GM21360 (cell line): Measurements from ENCODE around the gene NOCT.
"Not testable (repeated sequence)": the region's sequence is repeated elsewhere in the genome, so short reads cannot be mapped to it uniquely, and the experiment has no call there.

ENCODE experiments used
- ATAC-seq: cut with Tn5 transposase; IDR thresholded peaks from one replicate; pipeline ENCODE4 v1.9.1; 2021; ENCODE audit warnings: mild to moderate bottlenecking, moderate library complexity; ENCODE audit not compliant: unreplicated experiment

NOCT gene

GRCh38 chr4:139015269-139015947 is at the start of gene NOCT:
NOCT (plus strand) TSS chr4:139015781; CDS start chr4:139015982, 201 bp downstream.
- peak; percentile 92 for ATAC-seq

- peak; percentile 90 for ATAC-seq
Measured at GRCh38 chr4:138967313-138967712, 48.3 kb upstream of the NOCT start.

- no peak for ATAC-seq
Measured at GRCh38 chr4:138972956-138973801, 42.4 kb upstream of the NOCT start.

GRCh38 chr4:138975225-138975624 is 40.4 kb upstream of the NOCT start:
- ATAC-seq: no peak

DNA sequence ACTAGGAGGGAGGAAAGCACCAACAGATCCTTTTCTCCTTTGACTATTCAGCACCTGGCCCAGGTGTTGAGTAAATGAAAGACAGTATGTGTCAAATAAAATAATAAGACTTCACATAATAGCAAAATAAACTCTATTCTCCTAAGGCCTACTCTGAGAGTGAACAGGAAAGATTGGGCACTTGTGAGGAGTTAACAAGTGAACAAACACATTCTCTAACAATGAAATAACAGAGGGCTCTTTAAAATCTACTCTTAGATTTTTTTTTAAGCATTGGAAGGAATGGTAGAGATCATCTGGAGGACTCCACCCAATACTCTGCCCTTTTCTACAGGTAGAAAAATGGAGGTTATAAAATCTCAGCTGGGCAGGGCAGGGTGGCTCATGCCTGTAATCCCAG is 39.1 kb upstream of the NOCT start:
- no peak for ATAC-seq

DNA sequence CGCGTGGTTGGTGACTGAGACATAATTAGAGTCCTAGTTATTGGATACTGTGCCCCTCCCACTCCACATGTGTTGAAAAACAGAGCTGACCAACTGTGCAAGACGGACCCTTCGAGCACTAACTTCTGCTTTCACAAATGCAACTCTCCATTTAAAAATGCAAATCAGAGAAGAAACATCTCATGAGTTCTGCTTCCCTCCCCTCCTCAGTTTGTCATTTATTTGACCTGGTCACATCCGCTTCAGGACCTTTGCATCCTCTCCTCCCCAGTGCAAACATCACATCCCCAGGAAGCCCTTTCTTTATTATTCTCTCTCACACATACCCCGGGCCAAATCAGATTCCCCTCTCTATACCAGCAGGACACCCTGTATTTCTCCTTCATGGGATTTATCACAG is 38.1 kb upstream of the NOCT start:
- ATAC-seq: peak; percentile 97

DNA sequence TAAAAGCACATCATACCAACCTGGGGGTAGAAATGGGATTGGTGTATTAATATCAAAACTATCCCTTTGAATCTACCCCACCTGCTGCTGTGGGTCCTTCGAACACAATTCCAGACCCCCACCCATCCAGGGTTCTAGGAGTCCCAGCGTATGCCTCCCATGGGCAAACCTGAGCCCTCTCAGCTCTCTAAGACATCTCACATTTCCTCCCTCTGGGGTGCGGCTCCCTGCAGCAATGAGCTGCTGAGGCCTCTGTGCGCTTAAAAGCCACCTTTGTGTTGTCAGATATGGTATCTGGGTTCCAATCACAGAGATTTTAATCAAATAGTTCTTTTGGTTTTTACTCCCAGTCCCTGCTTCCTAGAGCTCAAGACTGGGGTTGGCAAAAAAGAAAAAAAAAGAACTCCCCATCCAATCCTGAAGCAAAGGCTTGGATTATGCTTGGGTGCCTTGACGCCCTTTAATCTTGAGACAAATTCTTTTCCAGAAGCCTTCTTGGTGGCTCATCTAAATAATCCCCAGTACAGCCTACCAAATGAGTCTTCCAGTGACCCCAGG is 37.5 kb upstream of the NOCT start:
- no peak for ATAC-seq

GRCh38 chr4:138978600-138978999 is 37.0 kb upstream of the NOCT start:
- ATAC-seq: no peak

DNA sequence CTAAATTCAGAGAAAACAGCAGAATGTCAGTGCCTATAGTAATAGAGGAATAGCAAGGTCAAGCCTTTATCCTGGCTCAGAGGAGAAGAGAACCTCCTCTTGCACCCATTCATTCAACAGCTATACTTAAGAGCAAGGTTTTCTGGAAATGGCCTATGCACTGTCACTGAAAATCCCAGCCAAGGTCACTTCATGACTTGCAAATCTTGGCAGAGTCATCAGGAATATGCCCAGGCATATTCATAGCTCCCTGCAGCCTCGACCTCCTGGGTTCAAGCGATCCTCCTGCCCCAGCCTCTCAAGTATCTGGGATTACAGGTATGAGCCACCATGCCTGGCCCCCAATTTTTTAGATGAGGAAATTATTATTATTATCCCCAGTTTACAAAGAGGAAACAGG is 35.8 kb upstream of the NOCT start:
- no peak for ATAC-seq

DNA sequence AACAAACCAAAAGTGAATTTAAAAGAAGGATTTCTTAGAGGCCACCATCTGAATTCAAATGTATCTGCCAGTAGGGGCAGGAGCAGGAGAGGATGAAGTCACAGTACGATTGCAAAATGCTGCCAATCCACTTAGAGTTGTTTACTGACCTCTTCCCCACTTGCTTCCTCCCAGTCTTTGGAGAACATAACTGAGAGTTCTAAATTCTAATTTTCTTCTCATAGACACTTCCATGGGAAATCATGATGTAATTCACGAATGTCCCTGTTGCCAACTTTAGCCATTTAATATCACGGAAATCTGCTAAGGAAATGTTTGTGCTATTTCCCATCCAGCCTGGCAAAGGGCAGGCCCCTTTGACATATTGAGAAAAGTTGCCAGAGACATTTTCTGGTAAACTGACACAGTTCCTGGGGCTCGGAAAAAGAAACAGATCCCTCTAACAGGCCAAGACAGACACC is 33.6 kb upstream of the NOCT start:
- ATAC-seq: no peak

DNA sequence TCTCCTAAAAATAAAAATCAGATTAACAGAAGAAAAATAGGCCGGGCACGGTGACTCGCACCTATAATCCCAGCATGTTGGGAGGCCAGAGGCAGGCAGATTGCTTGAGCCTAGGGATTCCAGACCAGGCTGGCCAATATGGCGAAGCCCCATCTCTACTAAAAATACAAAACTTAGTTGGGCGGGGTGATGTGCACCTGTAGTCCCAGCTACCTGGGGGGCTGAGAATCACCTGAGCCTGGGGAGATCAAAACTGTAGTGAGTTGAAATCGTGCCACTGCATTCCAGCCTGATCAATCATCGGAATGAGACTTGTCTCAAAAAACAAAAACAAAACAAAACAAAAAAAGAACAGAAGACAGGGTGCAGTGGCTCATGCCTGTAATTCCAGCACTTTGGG is 32.8 kb upstream of the NOCT start:
- ATAC-seq: no peak

DNA sequence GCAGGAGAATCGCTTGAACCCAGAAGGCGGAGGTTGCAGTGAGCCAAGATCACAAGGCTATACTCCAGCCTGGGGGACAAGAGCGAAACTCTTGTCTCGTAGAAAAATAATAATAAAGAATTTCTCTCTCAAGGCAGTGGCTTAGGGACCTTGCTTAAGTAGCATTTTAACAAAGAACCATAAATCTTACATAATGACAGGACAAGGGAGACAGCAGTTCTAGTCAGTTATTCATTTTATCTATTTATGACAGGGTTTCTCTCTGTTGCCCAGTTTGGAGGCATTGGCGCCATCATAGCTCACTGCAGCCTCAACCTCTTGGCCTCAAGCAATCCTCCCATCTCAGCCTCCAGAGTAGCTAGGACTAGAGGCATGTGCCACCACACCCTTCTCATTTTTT is 31.9 kb upstream of the NOCT start:
- no peak for ATAC-seq

DNA sequence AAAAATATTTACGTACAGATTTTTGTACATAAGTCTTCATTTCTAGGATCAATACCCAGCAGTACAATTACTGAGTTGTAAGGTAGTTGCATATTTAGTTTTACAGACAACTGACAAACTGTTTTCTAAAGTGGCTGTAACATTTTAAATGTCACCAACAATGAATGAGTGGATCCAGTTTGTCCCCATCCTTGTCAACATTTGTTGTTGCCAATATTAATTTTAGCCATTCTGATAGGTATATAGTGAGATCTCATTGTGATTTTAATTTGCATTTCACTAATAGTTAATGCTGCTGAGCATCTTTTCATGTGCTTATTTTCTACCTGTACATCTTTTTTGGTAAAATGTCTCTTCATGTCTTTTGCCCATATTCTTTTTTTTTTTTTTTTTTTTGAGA is 30.9 kb upstream of the NOCT start:
- ATAC-seq: no peak

DNA sequence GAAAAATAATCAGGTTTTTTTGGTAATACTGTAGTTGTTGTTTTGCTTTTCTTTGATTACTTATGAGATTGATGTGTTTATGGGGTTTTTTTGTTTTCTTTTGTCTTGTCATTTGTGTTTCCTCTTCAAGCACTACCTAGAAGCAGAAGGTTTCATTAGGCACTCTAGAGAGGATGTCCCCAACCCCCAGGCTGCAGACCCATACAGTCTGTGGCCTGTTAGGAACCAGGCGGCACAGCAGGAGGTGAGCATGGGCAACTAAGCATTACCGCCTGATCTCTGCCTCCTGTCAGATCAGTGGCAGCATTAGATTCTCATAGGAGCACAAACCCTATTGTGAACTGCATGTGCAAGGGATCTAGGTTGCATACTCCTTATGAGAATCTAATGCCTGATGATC is 22.9 kb upstream of the NOCT start:
- no peak for ATAC-seq

DNA sequence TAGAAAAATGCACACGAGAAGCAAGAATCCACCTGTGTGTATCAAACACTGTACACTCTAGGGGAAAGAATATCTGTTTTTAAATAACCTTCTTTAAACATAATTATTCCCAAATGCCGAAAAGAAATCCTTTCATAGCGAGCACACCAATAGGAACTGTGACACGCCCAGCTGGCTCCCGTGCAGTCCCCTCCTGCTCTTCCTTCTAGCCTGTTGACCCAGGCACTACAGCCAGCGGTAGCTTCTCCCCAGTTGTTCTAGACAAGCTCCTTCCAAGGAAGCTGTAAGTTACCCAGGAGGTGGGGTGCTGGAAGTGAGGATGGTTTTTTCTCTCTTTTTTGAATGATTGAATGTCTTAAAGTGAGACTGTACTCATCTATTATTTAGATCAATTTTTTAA is 19.5 kb upstream of the NOCT start:
- no peak for ATAC-seq

DNA sequence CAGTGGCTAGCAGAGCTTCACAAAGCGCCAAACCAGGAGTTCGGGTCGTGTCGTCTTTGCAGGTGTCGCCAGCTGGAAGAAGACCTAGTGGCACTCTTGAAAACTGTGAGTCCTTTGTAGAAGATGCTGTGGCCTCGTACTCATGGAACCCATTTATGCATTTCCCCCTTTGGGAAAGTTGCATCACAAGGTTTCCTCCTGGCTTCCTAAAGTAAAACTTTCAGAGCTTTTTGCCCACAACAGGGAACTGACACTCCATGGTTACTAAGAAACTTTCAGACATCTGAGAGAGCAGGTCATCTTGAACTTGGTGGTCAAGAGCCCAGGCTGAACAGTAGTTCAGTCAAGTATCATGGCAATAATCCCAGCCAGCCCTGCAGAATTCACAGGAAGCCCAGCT is 15.9 kb upstream of the NOCT start:
- ATAC-seq: no peak

DNA sequence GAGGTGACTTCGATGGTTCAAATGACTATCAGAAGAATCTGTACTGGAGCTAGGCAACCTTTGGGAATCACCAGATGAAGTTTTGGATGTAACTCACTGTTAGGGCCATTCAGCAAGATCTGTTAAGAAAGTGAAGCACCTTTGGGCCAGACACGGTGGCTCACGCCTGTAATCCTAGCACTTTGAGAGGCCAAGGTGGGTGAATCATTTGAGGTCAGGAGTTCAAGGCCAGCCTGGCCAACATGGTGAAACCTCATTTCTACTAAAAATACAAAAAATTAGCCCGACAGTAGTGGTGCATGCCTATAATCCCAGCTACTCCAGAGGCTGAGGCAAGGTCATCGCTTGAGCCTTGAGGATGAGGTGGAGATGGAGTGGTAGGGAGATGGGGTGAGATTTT is 15.4 kb upstream of the NOCT start:
- not testable (repeated sequence) for ATAC-seq

DNA sequence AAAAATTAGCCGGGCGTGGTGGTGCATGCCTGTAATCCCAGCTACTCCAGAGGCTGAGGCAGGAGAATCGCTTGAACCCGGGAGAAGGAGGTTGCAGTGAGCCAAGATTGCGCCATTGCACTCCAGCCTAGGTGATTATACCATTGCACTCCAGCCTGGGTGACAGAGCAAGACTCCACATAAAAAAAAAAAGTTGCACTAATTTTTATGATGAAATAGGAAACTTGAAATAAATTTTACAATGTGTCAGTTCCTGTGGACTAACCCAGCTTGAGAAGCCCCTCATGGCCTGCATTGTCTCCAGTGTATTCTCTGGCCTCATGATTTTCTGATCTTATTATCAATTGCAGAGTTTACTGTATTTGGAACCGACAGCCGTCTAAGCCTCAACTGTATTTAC is 14.2 kb upstream of the NOCT start:
- not testable (repeated sequence) for ATAC-seq

DNA sequence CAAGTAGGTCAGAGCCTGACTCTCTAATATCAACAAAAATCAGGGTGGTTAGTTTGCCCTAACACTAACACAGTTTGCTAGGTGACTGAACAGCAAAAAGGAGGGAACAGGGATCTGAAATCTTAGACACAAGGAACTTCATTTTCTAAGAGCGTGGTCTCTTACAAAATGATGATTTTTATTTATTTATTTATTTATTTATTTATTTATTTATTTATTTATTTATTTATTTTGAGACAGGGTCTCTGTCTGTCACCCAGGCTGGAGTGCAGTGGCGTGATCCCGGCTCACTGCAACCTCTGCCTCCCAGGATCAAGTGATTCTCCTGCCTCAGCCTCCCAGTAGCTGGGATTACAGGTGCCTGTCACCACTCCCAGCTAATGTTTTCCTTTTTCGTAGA is 11.9 kb upstream of the NOCT start:
- ATAC-seq: not testable (repeated sequence)

DNA sequence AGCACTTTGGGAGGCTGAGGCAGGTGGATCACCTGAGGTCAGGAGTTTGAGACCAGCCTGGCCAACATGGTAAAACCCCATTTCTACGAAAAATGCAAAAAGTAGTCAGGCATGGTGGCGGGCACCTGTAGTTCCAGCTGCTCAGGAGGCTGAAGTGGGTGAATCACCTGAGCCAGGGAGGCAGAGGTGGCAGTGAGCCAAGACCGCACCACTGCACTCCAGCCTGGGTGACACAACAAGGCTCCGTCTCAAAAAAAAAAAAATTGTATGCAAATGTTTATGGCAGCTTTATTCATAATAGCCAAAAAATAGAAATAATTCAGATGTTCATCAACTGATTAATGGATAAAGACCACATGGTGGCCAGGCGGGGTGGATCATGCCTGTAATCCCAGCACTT is 9.8 kb upstream of the NOCT start:
- ATAC-seq: no peak

DNA sequence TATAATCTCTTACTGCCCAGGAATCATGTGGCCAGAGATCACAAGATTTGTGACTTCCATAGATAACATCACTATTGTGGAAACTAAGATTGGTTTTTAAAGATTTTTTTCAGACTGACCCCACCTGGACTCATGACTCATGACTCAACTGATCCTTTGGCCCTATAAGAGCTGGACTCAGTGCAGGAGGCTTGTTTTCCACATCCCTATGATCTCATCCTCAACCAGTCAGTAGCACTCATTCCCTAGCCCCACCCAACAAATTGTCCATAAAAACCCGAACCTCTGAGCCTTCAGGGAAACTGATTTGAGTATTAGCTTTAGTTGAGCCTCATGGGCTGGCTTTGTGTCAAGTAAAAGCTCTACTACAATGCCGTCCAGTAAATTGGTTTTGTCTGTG is 7.9 kb upstream of the NOCT start:
- ATAC-seq: no peak

GRCh38 chr4:139008278-139008677 is 7.3 kb upstream of the NOCT start:
- not testable (repeated sequence) for ATAC-seq
